ENCODE measurements around the gene SMAD6. TPM values are rescaled to one million over a fixed set of nuclear protein-coding genes. Genes with fewer than 3 reads are reported as not detected.

SMAD6 gene
- total and polyA plus RNA-seq, 2 experiments from 2014 or later = 26.6 to 35.4 TPM

DNA sequence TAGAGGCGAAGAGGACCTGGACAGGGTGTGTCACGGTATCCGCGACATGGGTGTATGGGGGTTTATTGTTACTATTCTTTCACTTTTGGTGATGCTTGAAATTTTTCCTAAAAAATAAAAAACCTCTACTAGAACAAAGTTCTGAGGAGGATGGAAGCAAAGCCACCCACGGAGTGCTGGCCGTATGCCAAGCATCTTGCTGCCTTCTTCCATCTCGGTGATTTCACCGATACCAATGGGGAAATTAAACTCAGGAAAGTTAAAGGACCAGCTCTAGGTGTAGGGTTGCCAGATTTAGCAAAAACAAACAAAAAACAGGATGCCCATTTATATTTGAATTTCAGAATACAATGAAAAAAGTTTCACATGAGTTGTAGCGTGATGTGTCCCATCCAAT lies 33.9 kb downstream of the SMAD6 start:
- WGBS (ENCODE audit: low lambda C conversion rate, missing lambda C conversion rate) = 63% methylated on average over 9 of the region's 9 CpGs
- H3K79me2 ChIP-seq = peaks cover 98% of the 10 kb centered on the region
- peaks cover 6% of the 10 kb centered on the region for H3K4me1 ChIP-seq (ENCODE audit: insufficient read depth)
- H3K9me3 ChIP-seq (ENCODE audit: low read depth) = no peaks in the 10 kb centered on the region
- no peak overlapping the region for H3K4me2 ChIP-seq
- TF ChIP-seq CTCF (IDR thresholded peaks at IDR 0.05; ENCODE audit: poor library complexity) (no peak), EZH2phosphoT487 (IDR thresholded peaks at IDR 0.05; ENCODE audit: low read depth, severe bottlenecking, unreplicated experiment) (no peak), EZH2 (IDR thresholded peaks at IDR 0.05; ENCODE audit: borderline replicate concordance) (no peak)
- no peak overlapping the region for H3K27ac ChIP-seq
- no peaks in the 10 kb centered on the region for H3K27me3 ChIP-seq
- peaks cover 81% of the 10 kb centered on the region for H4K20me1 ChIP-seq (ENCODE audit: insufficient read depth, poor library complexity, severe bottlenecking)
- no peaks in the 10 kb centered on the region for H3K36me3 ChIP-seq (replicated peaks; ENCODE audit: insufficient read depth, low read depth)
- no peak overlapping the region for H3K4me3 ChIP-seq
- no peak overlapping the region for H2AFZ ChIP-seq
- no peak for DNase-seq (ENCODE audit: low spot score)
- no peaks in the 10 kb centered on the region for H3K9me2 ChIP-seq (replicated peaks; ENCODE audit: insufficient read depth)

GRCh38 chr15:66737243-66738010 lies 35.4 kb downstream of the SMAD6 start:
- H3K4me2 ChIP-seq = no peak overlapping the region
- no peaks in the 10 kb centered on the region for H3K27me3 ChIP-seq
- no peak for DNase-seq (ENCODE audit: low spot score)
- no peak overlapping the region for H2AFZ ChIP-seq
- H4K20me1 ChIP-seq (ENCODE audit: insufficient read depth, poor library complexity, severe bottlenecking) = peaks cover 93% of the 10 kb centered on the region
- no peaks in the 10 kb centered on the region for H3K36me3 ChIP-seq (replicated peaks; ENCODE audit: insufficient read depth, low read depth)
- no peaks in the 10 kb centered on the region for H3K9me3 ChIP-seq (ENCODE audit: low read depth)
- TF ChIP-seq EZH2 (IDR thresholded peaks at IDR 0.05; ENCODE audit: borderline replicate concordance) (no peak), EZH2phosphoT487 (IDR thresholded peaks at IDR 0.05; ENCODE audit: low read depth, severe bottlenecking, unreplicated experiment) (no peak), CTCF (IDR thresholded peaks at IDR 0.05; ENCODE audit: poor library complexity) (no peak)
- no peaks in the 10 kb centered on the region for H3K9me2 ChIP-seq (replicated peaks; ENCODE audit: insufficient read depth)
- H3K4me3 ChIP-seq = no peak overlapping the region
- no peak overlapping the region for H3K27ac ChIP-seq
- H3K4me1 ChIP-seq (ENCODE audit: insufficient read depth) = peaks cover 13% of the 10 kb centered on the region
- WGBS (ENCODE audit: low lambda C conversion rate, missing lambda C conversion rate) = 83% methylated on average over 11 of the region's 11 CpGs
- H3K79me2 ChIP-seq = peaks cover 100% of the 10 kb centered on the region

- H3K36me3 ChIP-seq (replicated peaks; ENCODE audit: insufficient read depth, low read depth) = no peaks in the 10 kb centered on the region
- H3K27me3 ChIP-seq = no peaks in the 10 kb centered on the region
- no peak overlapping the region for H3K4me3 ChIP-seq
- H3K9me2 ChIP-seq (replicated peaks; ENCODE audit: insufficient read depth) = no peaks in the 10 kb centered on the region
- 91% methylated on average over 10 of the region's 10 CpGs for WGBS (ENCODE audit: low lambda C conversion rate, missing lambda C conversion rate)
- peaks cover 89% of the 10 kb centered on the region for H4K20me1 ChIP-seq (ENCODE audit: insufficient read depth, poor library complexity, severe bottlenecking)
- TF ChIP-seq EZH2phosphoT487 (IDR thresholded peaks at IDR 0.05; ENCODE audit: low read depth, severe bottlenecking, unreplicated experiment) = no peak
- H3K4me2 ChIP-seq = no peak overlapping the region
- peaks cover 13% of the 10 kb centered on the region for H3K4me1 ChIP-seq (ENCODE audit: insufficient read depth)
- no peak overlapping the region for H3K27ac ChIP-seq
- H3K79me2 ChIP-seq = peaks cover 100% of the 10 kb centered on the region
- no peak overlapping the region for H2AFZ ChIP-seq
- no peaks in the 10 kb centered on the region for H3K9me3 ChIP-seq (ENCODE audit: low read depth)
- no peak for DNase-seq (ENCODE audit: low spot score)
Measured at GRCh38 chr15:66738116-66738515, 36.1 kb downstream of the SMAD6 start.

- no peak for DNase-seq (ENCODE audit: low spot score)
- TF ChIP-seq CTCF (IDR thresholded peaks at IDR 0.05; ENCODE audit: poor library complexity) (no peak), EZH2phosphoT487 (IDR thresholded peaks at IDR 0.05; ENCODE audit: low read depth, severe bottlenecking, unreplicated experiment) (no peak), EZH2 (IDR thresholded peaks at IDR 0.05; ENCODE audit: borderline replicate concordance) (no peak)
Measured at GRCh38 chr15:66738595-66738994, 36.6 kb downstream of the SMAD6 start.

More at GRCh38 chr15:66738595-66738994, 36.6 kb downstream of the SMAD6 start:
- Histone ChIP-seq H3K4me1 (ENCODE audit: insufficient read depth) (peaks cover 13% of the 10 kb centered on the region), H3K9me2 (replicated peaks; ENCODE audit: insufficient read depth) (no peaks in the 10 kb centered on the region), H3K4me3 (no peak overlapping the region), H3K79me2 (peaks cover 100% of the 10 kb centered on the region), H4K20me1 (ENCODE audit: insufficient read depth, poor library complexity, severe bottlenecking) (peaks cover 89% of the 10 kb centered on the region), H3K9me3 (ENCODE audit: low read depth) (no peaks in the 10 kb centered on the region), H3K36me3 (replicated peaks; ENCODE audit: insufficient read depth, low read depth) (no peaks in the 10 kb centered on the region), H3K4me2 (no peak overlapping the region), H3K27ac (no peak overlapping the region), H2AFZ (no peak overlapping the region), H3K27me3 (no peaks in the 10 kb centered on the region)
- WGBS (ENCODE audit: low lambda C conversion rate, missing lambda C conversion rate) = 93% methylated on average over 10 of the region's 10 CpGs

All from hepatocyte (in vitro differentiated cells).